ENCODE results near the gene ALOX5AP.

Gene ALOX5AP

DNA sequence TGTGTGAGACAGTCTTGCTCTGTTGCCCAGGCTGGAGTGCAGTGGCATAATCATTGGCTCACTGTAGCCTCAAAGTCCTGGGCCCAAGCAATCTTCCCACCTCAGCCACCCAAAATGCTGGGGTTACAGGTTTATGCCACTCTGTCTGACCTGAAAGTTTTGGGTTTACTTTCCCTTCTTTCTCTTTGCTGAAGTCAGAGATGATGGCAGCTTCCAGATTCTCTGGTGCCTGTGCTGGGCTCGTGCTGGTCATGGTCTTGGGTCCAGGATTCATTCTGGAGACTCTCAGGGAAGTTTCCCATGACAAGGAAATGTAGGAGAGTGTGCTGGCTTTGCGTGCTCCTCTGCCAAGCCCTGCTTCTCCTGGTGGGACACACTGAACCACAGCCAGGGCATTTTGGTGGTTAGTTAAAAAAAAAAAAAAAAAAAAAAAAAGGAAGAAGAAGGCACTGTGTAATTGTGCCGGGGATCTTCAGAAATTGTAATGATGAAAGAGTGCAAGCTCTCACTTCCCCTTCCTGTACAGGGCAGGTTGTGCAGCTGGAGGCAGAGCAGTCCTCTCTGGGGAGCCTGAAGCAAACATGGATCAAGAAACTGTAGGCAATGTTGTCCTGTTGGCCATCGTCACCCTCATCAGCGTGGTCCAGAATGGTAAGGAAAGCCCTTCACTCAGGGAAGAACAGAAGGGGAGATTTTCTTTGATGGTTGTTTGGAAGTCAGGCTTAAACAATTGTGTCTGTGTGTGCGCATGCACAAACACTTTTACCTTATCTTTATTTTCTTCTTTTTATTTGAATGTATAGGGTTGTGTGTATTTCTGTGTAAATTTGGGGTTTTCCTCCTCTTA is at the start of gene ALOX5AP:
TSS of gene ALOX5AP (plus strand) at position 519 of the 847 bp plus-strand sequence. CDS start at position 582, 63 bp downstream.
- peak; percentile 71 for DNase-seq

DNA sequence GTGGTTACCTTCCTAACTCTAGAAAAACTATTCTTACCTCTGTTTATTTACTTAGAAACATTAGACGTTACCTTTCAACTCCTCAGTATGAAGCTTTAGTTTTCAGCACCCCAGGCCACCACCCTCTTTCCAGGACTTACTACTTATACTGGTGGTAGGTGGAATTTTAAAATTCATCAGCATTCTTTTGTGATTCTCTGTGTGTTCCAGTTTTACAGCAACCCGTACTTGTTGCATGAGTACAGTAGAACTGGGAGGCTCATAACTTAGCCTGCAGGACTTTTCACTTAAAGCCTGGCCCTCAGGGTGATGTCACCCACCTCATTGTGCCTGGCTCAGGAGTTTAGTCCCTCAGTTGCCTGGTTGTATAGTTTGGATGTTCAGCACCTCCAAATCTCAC is 49.4 kb upstream of the ALOX5AP start:
- no peak for DNase-seq

DNA sequence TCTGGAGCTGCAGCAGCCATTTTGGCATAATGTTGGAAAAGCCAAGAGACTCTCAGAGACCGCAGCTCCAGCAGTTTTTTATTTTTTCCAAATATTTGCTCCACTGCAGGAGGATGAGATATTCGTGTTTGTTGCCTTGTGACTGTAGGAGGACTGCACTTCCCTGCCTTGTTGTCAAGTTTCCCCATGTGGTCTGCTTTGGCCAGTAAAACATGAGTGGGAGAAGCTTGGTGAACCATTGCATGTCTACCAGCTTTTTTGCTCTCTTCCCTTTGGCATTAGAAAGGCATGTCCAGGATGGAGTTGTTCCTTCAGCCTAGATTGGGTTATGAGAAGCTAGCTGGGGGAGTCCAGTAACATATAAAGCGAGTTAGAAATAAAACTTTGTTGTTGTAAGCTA is 47.7 kb upstream of the ALOX5AP start:
- no peak for DNase-seq

DNA sequence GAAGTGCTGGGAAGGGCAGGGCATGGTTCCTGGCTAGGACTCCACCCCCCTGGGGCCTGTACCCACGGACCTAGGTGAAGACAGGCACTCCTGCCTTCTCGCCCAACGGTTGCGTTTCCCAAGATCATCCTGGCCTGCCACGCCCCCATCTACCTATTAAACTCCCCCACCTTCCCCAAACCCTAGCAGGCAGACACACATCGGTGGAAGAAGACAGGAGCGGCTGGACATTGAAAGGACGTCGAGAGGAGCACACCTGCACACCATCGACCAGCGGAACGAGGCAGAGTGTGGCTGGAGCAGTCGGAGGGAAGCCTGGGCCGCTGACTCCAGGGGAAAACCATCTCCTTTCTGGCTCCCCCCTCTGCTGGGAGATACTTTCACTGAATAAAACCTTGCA is 45.6 kb upstream of the ALOX5AP start:
- DNase-seq, result no peak

DNA sequence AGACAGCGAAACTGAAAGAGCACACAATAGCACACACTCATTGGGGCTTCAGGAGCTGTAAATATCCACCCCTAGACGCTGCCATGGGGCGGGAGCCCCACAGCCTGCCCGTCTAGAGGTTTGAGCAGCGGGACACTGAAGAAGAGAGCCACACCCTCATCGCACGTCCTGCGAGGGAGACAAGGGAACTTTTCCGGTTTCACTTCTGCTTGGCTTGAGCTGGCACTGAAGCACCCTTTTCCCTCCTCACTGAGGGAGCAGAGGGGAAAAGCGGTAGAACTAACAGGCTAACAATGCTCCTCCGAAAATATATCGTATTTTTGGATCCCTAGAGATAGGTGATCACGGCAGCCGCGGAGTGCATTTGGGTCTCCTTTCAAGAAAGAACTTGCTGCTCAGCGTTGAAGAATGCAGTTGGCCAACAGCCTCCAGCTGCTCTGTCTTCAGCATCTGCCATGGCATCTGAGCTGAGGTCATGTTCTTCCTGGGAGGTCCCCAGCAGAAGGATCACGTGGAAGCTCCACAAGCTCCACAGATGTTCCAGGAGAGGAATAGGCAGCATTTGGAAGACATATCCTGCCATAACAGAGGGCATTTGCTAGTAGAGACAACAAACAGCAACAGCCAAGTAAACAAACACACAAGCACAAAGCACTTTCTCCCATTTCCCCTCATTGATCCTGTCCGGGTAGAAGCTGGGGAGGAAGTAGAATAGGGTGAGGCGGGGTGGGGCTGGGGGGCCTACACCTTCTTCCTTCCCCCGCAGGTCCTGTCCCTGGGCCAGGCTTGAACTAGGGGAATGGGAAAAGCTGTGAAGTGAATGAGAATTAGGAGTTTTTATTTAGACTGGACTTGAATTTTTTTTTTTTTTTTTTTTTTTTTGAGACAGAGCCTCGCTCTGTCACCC is 44.8 kb upstream of the ALOX5AP start:
- no peak for DNase-seq

DNA sequence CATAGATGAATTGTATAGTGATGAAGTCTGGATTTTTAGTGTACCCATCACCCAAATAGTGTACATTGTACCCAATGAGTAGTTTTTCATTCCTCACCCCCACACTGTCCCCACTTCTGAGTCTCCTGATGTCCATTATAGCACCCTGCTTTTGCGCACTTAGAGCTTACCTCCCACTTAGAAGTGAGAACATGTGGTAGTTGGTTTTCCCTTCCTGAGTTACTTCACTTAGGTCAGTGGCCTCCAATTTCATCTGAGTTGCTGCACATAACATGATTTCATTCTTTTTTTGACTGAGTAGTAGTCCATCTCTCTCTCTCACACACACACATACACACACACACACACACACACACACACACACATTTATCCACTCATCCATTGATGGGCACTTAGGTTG is 43.2 kb upstream of the ALOX5AP start:
- DNase-seq, result no peak

DNA sequence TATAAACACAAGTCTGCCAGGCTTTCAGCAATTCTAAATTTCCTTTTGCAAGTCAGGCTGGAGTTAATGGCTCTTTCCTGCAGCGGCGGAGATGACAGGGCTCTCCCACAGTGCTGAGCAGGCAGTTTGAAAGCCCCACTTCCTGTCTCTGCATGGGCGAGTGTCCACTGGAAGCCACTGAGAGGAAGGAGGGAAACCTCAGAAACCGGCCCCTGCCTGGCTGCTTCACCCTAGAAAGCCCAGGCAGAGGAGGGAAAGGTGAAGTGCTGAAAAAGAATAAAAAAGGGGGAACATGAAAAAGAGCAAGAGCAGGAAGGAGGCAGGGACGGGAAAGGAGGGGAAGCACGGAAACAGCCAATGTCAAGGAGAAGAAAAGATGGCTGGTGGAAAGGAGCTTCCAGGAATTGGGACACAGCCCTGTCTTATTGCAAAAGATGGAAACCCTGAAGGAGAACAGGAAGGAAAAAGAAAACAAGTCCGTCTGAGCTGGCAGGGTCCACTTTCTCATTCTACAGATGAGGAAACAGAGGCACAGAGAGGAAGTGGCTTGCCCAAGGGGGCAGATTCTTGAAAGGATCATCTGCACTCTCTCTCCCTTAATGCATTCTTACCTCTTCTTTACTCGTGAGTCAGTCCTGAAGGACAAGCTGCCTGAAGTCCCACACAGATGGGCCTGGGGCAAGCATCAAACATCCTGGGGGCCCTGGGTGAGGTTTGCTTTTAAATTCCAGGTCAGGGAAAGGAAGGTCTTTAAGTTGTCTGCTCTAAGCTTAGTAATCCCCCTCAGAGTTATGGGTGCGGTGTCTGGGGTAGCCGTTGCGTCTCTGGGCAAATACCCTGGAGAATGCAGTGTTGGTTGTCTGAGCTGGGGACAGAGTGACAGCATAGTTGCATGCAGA is 38.8 kb upstream of the ALOX5AP start:
- DNase-seq, result no peak

DNA sequence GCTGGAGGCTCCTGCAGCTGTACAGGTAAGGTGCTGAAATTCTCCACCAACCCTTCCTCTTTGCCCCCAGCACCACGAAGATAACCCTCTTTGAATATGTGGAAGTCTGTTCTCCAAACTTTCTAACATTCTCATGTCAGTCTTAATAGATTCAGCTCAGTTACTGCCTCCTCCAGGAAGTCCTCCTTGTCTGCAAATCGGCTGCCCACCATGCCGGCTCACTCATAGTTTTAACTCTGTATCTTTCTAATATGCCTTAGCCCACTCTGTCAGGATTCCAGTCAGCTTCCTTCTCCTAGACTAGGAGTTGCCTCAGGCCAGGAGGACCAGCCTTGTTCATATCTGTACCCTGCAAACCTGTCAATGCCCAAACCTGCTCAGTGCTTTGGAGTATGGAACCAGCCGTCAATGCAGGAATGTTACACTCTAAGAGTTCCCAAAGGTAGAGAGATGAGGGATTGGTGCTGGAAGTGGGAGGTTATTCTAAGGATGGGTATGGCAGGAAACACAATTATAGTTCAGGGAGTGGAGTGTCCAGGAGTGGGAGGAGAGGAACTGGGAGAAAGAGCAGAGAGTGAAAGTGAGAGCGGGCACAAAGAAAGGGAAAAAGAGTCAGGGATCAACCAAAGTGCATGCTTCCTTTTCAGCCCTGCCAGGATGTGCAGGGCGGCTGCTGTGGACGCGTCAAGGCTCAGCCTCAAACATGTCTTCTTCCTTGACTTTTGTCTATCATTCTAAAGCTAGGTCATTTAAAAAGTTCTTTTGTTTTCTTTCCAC is 38.0 kb upstream of the ALOX5AP start:
- no peak for DNase-seq

DNA sequence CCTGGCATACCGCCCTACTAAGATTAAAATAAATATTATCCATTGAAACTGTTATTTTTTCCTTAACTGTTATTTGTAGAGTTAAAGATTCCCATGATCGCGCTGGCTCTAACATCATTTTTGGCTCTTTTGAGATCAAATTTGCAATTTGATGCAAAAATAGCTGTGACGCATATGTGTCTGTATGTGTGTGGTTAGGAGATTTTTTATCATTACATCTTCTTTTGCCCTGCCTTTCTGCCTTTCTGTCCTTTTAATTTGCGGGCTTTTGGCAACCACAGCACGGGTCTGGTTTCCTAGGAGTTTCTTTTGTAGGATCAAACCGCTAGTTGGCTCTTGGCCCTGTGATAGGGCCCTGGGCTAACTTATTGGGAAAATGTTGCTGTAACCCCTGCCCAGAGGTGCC is 37.3 kb upstream of the ALOX5AP start:
- DNase-seq, result no peak

DNA sequence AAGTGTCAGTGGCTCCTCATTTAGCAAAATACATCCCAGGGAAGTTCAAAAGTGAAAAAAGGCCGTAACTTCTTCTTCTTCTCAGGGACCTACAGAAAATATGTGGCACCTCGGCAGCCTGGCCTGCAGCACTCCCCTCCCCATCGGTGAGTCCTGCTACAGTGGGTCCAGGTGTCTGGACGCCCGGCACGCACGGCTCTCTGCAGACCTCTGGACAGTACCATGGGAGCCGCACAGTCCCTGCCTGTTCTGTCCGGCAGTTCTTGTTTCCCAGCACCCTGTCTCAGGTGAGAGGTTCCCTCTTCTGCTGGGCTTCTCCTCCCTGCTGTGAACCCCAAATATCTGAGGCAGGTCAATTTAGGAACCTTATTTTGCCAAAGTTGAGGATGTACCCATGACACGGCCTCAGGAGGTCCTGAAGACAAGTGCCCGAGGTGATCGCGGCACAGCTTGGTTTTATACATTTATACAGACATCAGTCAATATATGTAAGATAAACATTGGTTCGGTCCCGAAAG is 36.8 kb upstream of the ALOX5AP start:
- no peak for DNase-seq

DNA sequence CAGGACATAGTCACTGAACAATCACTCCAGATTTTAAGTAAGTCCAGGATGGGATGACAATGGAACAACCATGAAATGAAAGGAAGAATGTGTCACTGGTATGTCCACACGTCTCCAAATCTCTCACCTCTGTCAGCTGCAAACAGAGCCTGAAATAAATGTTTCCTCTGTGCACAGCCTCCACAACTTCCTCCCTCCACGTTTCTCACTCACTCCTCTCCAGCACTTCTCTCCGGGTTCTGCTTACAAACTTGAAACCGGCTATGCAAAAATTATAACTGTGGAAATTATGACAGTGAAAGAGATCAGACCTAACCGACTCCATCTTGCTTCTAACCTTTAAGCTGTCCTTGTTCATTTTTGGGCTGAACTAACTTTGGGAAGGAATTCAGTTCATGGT is 35.0 kb upstream of the ALOX5AP start:
- no peak for DNase-seq

DNA sequence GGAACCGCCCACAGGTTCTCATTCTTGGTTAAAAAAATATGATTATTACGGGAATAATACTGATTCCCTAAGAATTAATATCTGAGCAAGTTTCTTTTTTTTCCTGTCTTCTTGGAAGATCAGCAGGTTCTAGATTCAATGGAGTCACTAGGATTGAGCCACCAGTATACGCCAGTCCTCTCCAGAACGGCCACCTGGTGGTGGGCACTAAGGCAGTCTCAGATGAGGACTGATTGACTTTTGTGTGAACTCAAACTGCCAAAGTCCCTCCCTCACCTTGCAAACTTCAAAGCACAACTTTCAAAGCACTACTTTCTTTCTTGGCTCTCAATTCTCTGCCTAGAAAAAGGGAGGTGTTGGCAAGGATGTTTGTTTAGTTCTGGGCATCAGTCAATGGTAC is 33.3 kb upstream of the ALOX5AP start:
- DNase-seq, result no peak

DNA sequence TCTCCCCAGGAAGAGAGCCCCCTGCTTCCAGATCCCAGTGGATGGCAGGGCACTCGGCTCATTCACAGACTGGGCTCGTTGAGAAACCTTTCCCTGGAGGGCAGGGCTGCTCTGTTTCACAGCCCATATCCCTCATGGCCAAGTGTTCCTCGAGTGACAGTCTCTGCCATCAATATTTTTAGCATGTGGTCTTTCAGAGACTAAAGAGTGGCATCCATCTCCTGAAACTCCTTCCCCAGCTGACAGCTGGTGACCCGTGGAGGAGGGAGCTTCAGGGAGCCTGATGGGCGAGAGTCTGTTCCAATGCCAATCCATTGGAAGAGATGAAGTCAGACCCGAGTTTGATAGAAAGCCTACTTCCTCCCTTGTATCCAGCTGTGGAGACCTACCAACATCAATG is 30.7 kb upstream of the ALOX5AP start:
- DNase-seq, result no peak

DNA sequence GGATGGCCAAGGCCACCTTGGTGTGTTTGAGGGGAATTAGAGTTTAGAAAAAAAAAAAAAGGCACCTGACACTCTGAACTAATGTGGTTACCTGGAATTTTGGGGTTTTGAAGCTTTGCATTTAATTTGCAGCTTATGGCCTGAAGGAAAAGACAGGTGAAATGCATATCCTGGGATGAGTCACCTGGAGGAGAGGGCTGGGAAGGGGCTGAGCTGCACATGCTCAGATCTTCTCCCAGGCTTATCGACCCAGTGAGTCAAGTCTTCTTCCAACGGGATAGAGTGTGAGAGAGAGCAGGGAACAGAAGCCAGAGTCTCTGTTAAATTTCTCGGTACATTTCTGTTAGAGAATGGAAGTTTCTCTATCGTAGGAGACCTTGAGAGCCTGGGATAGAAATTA is 29.7 kb upstream of the ALOX5AP start:
- no peak for DNase-seq

DNA sequence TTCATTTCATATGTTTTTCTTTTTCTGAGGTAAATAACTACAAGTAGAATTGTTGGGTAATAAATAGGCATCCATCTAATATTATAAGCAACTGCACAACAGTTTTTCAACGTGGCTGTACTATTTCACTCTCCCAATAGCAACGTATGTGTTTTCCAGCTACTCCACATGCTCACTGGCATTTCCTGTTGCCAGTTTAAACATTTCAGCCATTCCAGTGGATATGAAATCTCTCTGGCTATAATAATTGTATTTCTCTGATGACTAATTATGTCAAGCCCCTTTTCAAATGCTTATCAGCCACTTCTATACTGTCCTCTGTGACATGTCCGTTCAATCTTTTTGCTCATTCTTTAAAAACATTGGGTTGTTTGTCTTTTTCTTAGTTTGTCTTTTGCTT is 26.8 kb upstream of the ALOX5AP start:
- DNase-seq, result no peak

DNA sequence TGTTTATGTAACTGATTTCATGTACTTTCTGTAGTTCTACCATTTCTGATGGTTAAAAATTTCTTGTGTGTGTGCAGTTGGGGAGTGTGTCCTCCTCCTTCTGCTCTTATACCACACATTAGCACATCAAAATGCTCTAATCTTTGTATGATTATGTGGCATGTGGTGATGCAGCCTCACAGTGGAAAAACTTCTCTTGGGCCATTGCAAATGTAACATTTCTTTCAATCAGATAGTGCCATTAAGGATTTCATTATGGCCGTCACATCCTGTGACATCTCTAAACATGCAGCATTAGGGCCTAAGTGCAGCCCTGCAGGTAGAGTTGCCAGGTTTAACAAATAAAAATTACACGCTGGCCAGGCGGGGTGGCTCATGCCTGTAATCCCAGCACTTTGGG is 24.9 kb upstream of the ALOX5AP start:
- DNase-seq, result no peak

DNA sequence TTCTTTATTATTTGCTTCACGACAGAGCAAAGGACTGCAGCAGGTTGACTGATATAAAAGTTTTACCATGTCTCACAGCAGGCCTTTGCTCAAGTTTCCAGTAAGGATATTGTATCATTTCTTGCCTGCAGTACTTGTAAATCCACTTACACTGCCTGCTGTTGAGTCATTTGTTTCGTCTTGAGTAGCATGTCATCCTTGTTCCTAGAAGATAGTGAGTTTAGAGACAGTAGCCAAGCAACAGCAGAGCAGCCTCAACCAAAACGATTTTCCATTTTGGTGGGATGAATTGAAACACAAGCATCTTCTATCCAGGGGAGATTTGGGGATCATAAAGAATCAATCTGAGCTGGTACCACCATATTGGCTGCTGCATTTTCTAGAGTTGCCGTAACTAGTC is 24.0 kb upstream of the ALOX5AP start:
- DNase-seq, result no peak

DNA sequence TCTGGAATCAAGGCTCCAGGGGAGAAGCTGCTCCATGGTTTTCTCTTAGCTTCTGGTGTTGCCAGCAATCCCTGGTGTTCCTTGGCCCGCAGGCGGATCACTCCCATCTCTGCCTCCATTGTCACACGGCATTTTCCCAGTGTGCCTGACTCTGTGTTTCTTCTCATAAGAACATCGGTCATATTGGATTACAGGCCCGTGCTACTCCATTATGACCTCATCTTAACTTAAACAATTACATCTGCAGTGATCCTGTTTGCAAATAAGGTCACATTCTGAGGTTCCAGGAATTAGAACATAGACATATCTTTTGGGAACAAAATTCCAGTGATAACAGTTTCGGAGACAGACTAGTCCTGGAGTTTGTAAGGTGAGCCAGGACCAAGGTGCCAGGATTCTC is 23.5 kb upstream of the ALOX5AP start:
- DNase-seq, result no peak

DNA sequence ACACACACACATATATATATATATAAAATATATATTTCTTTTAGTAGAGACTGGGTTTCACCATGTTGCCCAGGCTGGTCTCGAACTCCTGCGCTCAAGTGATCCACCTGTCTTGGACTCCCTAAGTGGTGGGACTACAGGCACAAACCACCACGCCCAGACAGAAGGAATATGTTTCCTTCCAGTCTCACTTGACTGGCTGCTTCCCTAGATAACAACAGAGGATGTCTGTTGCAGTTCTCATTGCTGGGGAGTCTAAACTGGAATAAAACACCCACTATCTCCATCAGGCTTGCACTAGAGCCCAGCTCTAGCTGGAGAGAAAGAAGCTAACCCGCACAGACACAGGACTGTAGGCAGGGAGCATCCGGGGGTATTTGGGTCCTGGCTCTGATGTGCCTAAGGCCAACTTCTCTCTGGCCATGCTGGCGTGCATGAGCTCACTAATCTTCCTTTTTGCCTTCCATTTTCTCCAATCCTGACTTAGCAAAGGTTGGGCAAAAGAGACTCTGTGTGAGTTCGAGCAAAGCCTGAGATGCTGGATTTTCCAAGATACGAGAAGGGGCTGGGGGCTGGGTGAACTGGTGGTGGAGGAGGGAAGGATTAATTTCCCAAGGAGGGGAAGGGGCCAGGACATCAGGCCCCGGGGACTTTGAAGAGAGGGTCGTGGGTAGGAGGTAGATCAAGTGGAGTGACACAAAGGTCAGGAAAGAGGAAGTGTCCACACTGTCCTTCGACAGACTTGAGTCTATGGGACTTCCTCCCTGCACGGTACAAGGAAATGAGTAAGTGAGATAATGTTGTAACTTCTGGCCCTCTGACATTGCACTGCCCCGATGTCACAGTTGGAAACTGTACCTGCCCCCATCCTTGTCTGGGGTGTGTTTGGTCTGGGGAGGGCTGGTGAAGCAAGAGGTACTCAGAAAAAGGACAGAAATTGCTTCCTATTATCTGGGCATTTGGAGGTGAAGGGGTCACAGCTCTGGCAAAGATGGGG is 22.5 kb upstream of the ALOX5AP start:
- no peak for DNase-seq

DNA sequence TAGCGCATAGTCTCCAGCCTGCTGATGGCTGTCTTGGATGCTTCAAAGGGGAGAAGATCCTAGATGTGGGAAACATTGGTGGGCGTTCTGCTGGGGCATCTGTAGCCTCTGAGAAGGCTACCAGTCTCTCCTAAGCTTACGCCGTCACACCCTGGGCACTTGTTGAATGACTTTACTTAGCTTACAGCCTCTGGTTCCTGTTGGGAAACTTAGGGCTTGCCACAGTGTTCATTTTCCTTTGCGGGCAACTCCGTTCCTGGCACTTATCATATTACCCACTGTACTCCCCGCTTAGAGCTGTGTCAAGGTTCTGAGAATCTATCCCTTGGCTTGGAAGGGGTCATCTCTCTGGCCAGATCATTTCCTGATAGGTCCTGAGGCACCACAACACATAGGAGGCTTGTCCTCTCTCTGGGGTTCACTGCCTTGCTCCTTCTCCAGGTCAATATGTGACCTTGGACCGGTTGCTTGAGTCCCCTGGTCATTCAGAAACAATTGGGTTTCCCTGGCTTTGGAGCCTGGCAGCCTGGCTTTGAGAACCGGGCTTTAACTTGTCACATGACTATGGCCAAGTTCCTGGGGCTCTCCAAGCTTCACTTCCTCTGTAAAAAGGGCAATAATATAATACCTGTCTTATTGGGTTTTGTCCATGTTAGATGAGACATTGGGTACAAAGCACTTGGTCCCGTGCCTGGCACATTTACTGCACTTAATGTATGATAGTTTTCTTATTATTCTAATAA is 20.5 kb upstream of the ALOX5AP start:
- DNase-seq, result no peak
